ENCODE measurements around the gene IFFO2.

IFFO2 gene

DNA sequence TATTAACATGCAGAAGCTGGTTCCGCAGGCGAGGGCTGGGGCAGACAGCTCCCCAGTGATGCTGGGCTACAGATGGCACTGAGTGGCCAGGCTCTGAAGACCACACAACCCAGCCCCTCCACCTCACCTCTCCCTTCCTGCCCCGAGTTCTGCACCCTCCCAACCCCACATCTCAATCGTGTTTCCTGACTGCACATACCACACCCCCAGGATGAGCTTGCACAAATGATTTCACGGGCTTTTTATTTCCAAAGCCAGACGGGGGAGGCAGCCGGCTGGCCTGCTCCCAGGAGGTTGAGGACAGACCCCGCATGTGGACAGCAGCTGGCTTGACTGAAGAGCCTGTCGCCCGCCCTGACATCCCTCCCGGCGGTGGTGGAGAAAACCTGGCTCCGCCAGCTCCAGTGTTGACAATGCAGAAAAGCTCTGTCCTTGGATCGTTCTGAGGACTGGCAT lies 32.7 kb downstream of the IFFO2 start:
- Mint-ChIP-seq H3K36me3 (peaks cover 2% of the 10 kb centered on the region), H3K4me3 (peak overlapping the region; percentile 44), H3K27me3 (no peaks in the 10 kb centered on the region), H3K9me3 (no peaks in the 10 kb centered on the region), H3K4me1 (peaks cover 56% of the 10 kb centered on the region), H3K27ac (peak overlapping the region; percentile 62)

DNA sequence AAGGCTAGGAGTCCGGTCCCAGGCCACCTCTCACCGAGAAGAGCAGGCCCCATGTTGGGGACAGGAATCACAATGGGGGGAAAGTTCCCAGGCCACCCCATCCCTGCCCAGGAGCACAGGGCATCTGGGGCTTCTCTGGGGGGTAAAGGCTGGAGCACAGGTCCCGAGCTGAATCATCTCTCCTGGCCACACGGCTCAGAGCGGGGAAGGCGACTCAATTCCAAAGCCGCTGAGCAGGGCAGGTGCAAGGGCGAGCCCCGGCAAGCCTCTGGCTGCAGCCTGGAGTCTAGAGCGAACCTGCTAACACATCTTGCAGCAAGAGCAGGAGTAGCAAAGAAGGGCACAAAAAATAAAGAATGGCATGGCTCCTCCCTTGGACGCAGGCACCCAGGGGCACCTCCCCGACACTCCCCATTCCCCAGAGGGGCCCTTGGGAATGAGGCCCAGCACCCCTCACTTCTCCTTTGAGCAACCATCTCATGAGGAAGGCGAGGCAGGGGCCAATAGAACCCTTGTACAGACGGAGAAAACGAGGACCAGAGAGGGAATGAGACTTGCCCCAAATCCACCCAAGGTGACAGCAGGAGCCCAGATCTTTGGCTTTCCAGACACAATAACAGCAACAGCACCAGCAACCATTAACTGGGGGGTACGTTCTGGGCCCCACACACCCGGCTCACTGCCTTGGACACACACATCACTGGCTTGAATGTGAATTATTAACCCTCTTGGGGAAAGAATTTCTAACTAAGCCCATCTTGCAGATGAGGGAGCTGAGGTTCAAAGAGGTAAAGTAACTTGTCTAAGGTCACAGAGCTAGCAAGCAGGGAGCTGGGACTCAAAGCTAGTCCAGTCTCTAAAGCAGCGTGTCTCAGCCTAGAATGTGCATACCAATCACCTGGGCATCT lies 33.4 kb downstream of the IFFO2 start:
- no peaks in the 10 kb centered on the region for H3K9me3 Mint-ChIP-seq
- H3K27ac Mint-ChIP-seq, result peak overlapping the region; percentile 62
- no peaks in the 10 kb centered on the region for H3K27me3 Mint-ChIP-seq
- H3K4me1 Mint-ChIP-seq, result peaks cover 49% of the 10 kb centered on the region
- H3K36me3 Mint-ChIP-seq, result peaks cover 2% of the 10 kb centered on the region
- H3K4me3 Mint-ChIP-seq, result no peak overlapping the region

DNA sequence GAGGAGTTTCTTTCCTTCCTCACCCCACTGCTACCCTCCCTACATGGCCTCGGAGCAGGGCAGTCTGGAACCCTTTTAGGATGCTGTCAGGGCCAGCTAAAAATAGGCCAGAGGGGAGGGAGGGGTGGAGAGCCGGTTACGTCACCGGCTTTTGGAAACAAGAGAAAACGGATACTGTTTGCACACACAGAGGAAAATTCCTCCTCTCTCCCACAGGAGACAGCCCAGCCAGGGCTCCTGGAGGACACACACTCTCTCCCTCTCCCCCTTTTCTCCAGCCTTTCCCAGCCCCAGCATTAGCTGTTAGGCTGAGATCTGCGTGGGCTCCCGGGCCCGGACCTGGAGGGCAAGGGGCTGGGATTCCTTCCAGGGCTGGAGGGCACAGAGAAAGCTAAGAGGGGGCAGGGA lies 34.2 kb downstream of the IFFO2 start:
- no peak overlapping the region for H3K4me3 Mint-ChIP-seq
- no peaks in the 10 kb centered on the region for H3K27me3 Mint-ChIP-seq
- H3K9me3 Mint-ChIP-seq, result no peaks in the 10 kb centered on the region
- no peak overlapping the region for H3K27ac Mint-ChIP-seq
- peaks cover 42% of the 10 kb centered on the region for H3K4me1 Mint-ChIP-seq
- H3K36me3 Mint-ChIP-seq, result peaks cover 2% of the 10 kb centered on the region

DNA sequence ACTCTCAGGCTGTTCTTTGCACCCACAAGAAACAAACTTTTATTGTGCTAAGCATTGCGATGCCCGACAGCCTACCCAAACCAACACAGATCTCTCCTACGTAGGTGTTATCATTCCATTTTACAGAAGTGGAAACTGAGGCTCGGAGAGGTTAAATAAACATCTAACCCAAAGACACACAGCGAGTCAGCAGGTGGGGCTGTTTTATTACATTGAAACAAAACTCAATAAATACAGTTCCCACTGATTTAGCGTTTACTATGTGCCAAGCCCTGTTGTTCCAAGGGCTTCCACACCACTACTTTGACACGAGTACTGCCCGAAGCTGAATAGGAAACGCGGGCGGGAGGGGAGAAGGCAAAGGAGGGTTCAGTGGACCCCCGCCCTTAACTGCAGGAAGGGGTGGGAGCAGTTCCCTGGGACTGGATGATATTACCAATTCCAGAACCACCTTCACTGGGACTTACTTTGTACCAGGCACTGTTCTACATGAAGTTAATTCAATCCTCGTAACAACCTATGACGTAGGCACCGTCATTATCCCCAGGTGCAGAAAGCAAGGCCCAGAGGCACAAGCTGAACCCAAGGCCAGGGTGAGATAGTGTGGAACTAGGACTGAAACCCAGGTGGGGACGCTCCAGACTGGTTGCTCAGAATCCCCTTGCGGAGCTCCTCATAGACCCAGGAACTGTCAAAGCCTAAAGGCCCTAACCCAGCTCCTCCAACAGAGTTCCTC lies 34.8 kb downstream of the IFFO2 start:
- Mint-ChIP-seq H3K27ac (peak overlapping the region; percentile 51), H3K36me3 (peaks cover 2% of the 10 kb centered on the region), H3K27me3 (no peaks in the 10 kb centered on the region), H3K4me1 (peaks cover 37% of the 10 kb centered on the region), H3K9me3 (no peaks in the 10 kb centered on the region), H3K4me3 (no peak overlapping the region)

DNA sequence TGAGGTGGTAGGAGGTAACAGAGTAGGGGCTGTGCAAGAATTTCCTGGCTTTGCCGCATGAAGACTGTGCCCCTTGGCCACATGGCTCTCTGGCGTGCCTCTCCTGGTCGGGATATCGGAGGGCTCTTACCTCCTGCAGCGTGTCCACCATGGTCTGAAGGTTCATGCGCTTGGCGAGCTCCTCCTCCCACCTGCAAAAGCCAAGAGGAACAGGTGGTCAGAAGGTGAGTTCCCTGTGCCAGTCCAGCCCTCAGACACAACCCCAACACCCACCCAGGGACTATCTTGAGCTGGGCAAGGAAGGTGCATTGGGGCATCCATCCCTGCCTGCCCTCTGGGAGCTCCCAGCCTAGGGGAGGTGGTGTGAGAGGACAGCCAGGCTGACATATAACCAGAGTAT lies 35.5 kb downstream of the IFFO2 start:
- Mint-ChIP-seq H3K27me3 (no peaks in the 10 kb centered on the region), H3K9me3 (no peaks in the 10 kb centered on the region), H3K4me1 (peaks cover 34% of the 10 kb centered on the region), H3K27ac (no peak overlapping the region), H3K4me3 (no peak overlapping the region), H3K36me3 (peaks cover 2% of the 10 kb centered on the region)

DNA sequence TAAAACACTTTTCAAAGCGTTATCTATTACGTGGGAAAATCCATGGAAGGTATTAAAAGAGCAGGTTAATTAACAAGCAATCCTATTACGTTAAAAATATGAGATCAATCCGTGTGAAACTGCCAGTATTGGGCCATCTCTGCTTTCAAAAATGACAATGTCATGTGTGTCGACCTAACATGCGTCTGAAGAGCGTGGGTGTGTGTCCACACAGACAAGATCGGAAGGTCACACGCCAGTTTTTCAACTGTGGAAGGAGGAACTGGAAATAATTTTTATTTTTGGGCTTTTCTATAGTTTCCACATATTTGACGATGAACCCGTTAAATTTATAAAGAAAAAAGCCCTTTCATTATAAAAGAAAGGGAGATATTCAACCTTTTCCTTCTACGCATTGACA lies 36.5 kb downstream of the IFFO2 start:
- no peaks in the 10 kb centered on the region for H3K9me3 Mint-ChIP-seq
- peaks cover 26% of the 10 kb centered on the region for H3K4me1 Mint-ChIP-seq
- H3K36me3 Mint-ChIP-seq, result no peaks in the 10 kb centered on the region
- H3K27me3 Mint-ChIP-seq, result no peaks in the 10 kb centered on the region
- H3K27ac Mint-ChIP-seq, result no peak overlapping the region
- H3K4me3 Mint-ChIP-seq, result no peak overlapping the region

DNA sequence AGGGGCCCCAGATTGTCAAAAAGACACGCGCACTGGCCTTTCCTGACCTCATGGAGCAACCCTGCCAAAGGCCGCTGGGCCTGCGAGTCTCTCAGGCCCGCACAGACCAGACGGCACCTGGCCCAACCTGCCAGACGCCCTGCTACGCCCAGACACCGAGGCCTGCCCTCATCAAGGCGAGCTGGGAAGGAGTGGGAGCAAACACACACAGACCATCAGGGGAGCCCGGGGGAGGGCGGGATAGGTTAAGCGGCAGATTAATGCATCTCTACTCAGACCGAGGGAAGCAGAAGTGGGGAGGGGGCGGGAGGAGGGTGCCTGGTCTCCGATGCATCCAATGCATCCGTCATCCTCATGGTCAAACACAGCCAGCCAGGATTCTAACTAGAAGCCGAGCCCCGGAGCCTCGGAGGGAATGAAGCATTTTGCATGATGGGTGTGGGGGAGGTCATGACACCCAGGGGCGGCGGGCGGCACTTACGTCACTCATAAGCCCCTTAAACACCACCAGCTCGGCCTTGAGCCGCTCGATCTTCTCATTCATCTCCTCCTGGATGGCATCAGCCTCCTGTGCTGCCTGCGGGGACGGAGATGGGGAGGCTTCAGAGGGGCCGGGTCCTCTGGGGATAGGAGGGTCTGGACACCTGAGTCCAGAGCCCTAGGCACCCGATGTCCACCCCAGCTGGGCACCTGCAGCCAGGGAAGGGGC lies 37.1 kb downstream of the IFFO2 start:
- H3K36me3 Mint-ChIP-seq, result no peaks in the 10 kb centered on the region
- H3K4me1 Mint-ChIP-seq, result peaks cover 21% of the 10 kb centered on the region
- no peak overlapping the region for H3K4me3 Mint-ChIP-seq
- no peaks in the 10 kb centered on the region for H3K27me3 Mint-ChIP-seq
- H3K27ac Mint-ChIP-seq, result no peak overlapping the region
- H3K9me3 Mint-ChIP-seq, result no peaks in the 10 kb centered on the region

DNA sequence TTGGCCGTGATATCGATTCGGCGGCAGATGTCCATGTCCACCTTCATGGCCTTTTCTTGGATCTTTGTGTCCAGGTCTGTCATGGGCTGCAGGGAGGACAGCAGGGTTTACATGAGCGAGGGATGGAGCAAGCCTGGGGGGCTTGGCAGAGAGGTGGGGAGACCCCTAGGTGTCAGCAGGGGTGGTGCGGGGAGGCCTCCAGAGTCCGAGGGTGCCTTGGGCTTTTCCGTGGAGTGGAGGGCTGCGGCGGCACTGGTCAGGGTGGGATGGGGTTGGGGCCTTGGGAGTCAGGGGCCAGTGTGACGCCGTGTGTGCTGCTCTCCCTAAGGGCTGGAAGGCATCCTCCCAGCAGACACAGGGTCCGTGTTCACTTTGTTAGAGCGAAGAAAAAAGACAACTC lies 38.1 kb downstream of the IFFO2 start:
- no peaks in the 10 kb centered on the region for H3K9me3 Mint-ChIP-seq
- no peaks in the 10 kb centered on the region for H3K27me3 Mint-ChIP-seq
- no peaks in the 10 kb centered on the region for H3K36me3 Mint-ChIP-seq
- H3K4me3 Mint-ChIP-seq, result no peak overlapping the region
- peaks cover 16% of the 10 kb centered on the region for H3K4me1 Mint-ChIP-seq
- peak overlapping the region; percentile 80 for H3K27ac Mint-ChIP-seq

DNA sequence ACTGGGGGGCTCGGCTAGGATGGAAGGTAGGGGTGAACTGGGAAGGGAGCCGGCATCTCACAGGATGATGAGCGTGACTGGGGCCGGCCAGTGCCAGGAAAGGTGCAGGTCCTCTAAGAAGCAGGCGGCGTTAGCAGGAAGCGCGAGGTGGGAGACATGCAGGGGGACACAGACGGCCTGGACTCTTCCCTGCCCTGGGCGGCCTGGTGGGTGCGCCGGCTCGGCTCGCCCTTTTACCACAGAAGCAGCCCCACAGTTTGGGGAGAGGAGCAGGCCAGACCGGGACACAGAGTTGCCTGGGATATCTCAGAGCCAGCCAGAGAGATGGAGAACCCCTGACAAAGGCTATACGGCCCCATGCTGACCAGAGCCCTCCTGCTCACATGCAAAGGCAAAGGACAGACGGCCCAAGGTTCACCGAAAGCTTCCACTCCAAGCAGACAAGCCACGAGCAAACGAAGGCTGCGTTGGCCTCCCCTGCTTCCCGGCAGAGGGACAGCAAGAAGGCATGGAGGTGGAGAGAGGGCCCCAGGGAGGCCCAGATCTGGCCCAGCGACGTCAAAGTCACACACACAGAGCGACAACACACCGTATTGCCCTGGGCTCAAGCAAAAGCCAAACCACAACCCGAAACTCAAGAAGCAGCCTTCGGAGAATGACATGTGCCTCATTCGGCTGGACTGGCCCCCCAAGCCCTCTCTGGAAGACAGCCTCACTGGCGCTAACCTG lies 39.2 kb downstream of the IFFO2 start:
- peak overlapping the region; percentile 65 for H3K27ac Mint-ChIP-seq
- no peaks in the 10 kb centered on the region for H3K9me3 Mint-ChIP-seq
- no peaks in the 10 kb centered on the region for H3K36me3 Mint-ChIP-seq
- no peaks in the 10 kb centered on the region for H3K27me3 Mint-ChIP-seq
- H3K4me3 Mint-ChIP-seq, result no peak overlapping the region
- H3K4me1 Mint-ChIP-seq, result peaks cover 13% of the 10 kb centered on the region

DNA sequence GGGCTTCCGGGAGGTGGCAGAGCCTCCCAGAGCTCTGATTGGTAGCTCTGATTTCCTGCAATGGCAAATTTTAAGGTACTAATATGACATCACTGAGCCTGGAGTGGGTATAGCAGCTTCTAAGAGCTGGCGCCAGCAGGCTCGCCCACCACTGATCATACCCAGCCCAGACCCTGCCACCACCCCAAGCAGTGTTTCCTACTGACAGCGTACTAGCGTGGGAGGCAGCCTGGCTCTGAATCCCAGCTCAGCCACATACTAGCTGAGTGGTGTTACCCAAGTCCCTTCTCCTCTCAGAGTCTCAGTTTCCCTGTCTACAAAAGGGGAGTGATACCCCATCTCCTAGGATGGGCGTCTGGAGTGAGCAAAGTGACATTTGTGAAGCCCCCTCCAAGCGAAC lies 41.1 kb downstream of the IFFO2 start:
- H3K27ac Mint-ChIP-seq, result no peak overlapping the region
- H3K9me3 Mint-ChIP-seq, result no peaks in the 10 kb centered on the region
- H3K36me3 Mint-ChIP-seq, result peaks cover 4% of the 10 kb centered on the region

DNA sequence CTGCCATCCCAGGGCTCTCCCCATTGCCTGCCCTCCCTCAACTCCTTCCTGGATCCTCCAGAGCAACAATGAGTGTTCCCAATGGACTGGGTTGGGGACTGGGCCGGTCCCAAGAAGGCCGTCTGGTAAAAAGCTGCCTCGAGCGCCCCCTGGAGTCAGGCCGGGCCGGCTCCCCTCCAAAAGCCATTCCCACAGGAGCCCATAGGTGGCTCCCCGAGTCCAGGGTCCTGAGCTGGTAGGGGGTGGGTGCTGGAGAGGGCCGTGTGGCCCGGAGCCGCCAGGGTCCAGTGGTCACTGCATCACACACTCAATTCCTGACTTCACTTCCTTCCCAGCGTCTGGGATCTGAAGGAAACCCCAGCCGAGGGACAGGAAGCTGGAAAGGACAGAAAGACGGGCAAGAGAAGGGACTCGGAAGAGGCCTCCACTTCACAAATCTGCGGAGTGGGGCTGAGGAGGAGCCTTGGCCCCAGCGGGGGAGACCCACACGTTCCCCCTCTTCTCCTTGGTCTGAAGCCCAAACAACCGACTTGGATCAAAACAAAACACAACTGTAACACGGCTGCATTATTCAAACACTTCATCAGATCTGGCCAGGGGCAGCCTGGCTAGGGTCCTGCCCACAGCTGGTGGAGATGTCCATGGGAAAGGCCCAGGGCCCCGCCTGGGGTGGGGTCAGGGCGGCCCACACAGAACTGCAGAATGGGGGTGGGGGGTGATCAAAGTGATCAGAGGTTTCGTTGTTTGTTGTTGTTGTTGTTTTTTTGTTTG lies 43.2 kb downstream of the IFFO2 start:
- H3K27me3 Mint-ChIP-seq, result no peaks in the 10 kb centered on the region
- no peak overlapping the region for H3K4me3 Mint-ChIP-seq
- peak overlapping the region; percentile 35 for H3K27ac Mint-ChIP-seq

More for the DNA sequence above, 41.1 kb downstream of the IFFO2 start:
- no peak overlapping the region for H3K4me3 Mint-ChIP-seq
- H3K27me3 Mint-ChIP-seq, result no peaks in the 10 kb centered on the region
- H3K4me1 Mint-ChIP-seq, result peaks cover 9% of the 10 kb centered on the region

DNA sequence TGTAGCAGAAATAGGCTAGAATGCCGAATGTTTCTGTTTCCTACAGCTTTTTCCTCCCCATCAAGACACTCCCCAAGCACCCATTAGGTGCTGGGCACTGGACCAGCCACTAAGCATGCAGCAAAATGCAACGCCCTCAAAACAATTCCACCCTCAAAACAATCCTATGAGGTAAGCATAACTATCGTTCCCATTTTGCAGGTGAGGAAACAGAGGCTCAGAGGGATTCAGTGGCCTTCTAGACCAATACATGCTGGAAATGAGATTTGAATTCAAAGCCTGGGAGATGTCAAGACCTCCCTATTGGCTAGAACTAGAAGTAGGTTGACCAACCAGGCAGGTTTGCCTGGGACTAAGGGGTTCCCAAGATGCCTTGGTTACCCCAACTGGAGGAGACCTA lies 43.9 kb downstream of the IFFO2 start:
- Mint-ChIP-seq H3K27ac (peak overlapping the region; percentile 51), H3K4me1 (peaks cover 27% of the 10 kb centered on the region), H3K9me3 (no peaks in the 10 kb centered on the region), H3K4me3 (no peak overlapping the region), H3K27me3 (no peaks in the 10 kb centered on the region), H3K36me3 (peaks cover 18% of the 10 kb centered on the region)

More for the DNA sequence above, 43.2 kb downstream of the IFFO2 start:
- Mint-ChIP-seq H3K9me3 (no peaks in the 10 kb centered on the region), H3K36me3 (peaks cover 16% of the 10 kb centered on the region), H3K4me1 (peaks cover 22% of the 10 kb centered on the region)

DNA sequence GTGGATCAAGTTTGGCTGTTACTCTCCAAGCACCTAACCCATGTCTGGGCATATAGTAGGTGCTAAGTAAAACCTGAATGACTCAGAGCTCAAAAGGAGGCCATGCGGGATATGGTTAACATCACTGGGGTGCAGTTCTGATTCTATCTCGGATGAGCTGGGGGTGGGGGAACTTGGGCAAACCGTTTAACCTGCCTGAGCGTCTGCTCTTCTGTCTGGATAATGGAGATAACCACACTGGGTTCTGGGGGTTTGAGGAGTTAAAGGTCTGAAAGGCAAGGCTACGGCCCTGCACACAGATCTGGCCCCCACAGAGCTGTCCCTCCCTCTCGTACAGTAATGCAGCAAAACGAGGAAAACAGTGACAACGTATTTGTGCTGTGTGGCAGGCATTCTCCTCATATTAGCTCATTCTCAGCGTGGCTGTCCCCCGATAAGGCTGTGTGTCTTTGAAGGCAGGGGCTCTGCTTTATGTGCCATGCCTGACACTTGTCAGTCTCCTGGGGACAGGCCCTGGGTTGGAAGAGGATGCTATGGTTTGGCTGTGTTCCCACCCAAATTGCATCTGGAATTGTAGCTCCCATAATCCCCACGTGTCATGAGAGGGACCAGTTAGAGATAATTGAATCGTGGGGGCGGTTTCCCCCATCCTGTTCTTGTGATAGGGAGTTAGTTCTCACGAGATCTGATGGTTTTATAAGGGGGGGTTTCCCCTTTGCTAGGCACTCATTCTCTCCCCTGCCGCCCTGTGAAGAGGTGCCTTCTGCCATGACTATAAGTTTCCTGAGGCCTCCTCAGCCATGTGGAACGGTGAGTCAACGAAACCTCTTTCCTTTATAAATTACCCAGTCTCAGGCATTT lies 47.3 kb downstream of the IFFO2 start:
- H3K4me3 Mint-ChIP-seq, result no peak overlapping the region
- peaks cover 18% of the 10 kb centered on the region for H3K36me3 Mint-ChIP-seq
- H3K9me3 Mint-ChIP-seq, result no peaks in the 10 kb centered on the region
- no peaks in the 10 kb centered on the region for H3K27me3 Mint-ChIP-seq
- H3K27ac Mint-ChIP-seq, result peak overlapping the region; percentile 81
- peaks cover 30% of the 10 kb centered on the region for H3K4me1 Mint-ChIP-seq
